Measurements from ENCODE around the gene VAT1L. TPM values are rescaled to one million over a fixed set of nuclear protein-coding genes. Genes with fewer than 3 reads are reported as not detected.

VAT1L gene
- total RNA-seq, 4 donors from 2014 or later: 1.7 to 6.3 (median 2.9) TPM

DNA sequence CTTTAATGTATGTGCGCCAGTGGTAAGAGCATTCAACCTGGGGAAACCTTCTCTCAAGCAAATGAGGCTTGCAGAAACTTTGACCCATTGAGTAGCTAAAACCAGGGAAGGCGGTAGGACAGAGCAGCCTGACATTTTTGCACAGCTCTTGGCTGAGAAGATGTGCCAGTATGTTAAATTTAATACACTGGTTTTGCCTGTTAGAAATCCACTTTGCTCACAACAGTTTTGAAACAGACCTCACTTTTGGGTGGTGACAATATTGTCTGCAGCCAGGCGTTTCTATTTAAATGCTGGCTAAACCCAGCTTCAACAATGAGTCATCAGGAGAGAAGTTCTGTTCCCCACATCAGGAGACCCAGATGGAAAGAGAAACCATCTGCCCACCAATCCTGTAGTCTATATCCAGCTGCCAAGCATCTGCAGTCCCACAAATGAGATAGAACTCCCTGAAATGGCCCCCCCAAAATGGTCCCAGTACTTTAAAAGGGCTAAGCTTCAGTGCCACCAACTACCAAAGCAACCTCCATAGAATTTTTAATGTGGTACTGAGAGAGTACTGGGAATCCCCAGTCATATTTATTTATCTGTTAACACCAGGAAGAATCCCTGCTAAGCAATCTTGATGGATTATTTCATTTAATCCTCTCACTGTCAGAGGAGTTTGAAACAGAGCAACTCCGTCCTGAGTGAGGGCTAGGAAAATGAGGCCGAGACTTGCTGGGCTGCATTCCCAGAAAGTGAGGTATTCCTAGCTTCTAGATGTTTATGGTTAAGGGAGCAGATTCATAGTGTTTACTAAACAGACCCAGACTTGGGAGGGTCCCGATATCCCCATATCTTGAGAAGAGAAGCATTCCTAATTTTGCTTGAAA, 205.0 kb downstream of the VAT1L start:
- 29% methylated on average over 6 of the region's 6 CpGs for WGBS
- H3K4me1 ChIP-seq: peaks cover 5 to 22% (median 13%) of the 10 kb centered on the region in 4 donors
- peaks cover 0 to 10% (median 4%) of the 10 kb centered on the region in 4 donors for H3K9me3 ChIP-seq
- H3K27me3 ChIP-seq: no peaks in the 10 kb centered on the region
- intact Hi-C loops (cut with DNase I): no loop called here
- peak overlapping the region in 1 of 4 donors; percentile 22 for H3K4me3 ChIP-seq
- TF ChIP-seq EP300 (IDR thresholded peaks at IDR 0.05) (no peak), POLR2AphosphoS5 (IDR thresholded peaks at IDR 0.05) (no peak), CTCF (IDR thresholded peaks at IDR 0.05) (no peak), POLR2A (IDR thresholded peaks at IDR 0.05; ENCODE audit: low read depth) (no peak)
- H3K36me3 ChIP-seq: no peaks in the 10 kb centered on the region
- H3K27ac ChIP-seq (replicated peaks in 1 of 4): peak overlapping the region; percentile 54 to 74 (median 55)
- no peak for DNase-seq (ENCODE audit: extremely low spot score)

DNA sequence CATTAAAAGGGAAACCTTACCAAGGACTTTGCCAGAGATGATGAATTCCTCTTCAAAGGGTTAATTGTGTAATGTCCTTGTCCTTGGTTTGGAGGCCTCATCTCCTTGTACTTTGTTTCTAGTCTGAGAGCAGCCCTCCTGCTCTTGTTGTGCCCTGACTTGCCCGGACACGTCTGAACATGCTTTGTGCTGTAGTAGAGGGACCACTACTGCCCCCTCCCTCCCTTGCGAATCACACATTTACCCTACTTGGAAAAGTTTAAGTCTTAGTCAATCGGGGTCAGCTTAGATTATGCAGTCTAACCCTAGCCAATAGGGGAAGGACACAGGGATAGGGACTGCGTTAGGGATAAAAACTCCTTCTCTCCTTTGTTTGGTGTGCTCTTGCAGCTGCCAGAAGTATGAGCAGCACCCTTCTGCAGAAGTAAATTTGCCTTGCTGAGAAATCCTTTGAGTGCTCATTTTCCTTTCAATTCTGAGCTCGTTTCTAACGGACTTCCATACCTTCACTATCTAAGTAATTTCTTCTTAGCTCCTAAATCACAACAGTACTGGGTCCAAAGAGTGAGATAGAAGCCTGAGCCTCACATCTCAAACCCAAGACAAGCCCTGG, 207.6 kb downstream of the VAT1L start:
- H3K27ac ChIP-seq (replicated peaks in 1 of 4): no peak overlapping the region
- H3K4me1 ChIP-seq: peaks cover 5 to 13% (median 13%) of the 10 kb centered on the region in 4 donors
- H3K36me3 ChIP-seq: no peaks in the 10 kb centered on the region
- H3K9me3 ChIP-seq: peaks cover 0 to 10% (median 4%) of the 10 kb centered on the region in 4 donors
- no peak overlapping the region for H3K4me3 ChIP-seq
- WGBS: 93% methylated on average over 7 of the region's 7 CpGs
- no peak for DNase-seq (ENCODE audit: extremely low spot score)
- intact Hi-C loops (cut with DNase I): no loop called here
- no peaks in the 10 kb centered on the region for H3K27me3 ChIP-seq
- TF ChIP-seq POLR2AphosphoS5 (IDR thresholded peaks at IDR 0.05): no peak
- no peak for TF ChIP-seq CTCF (IDR thresholded peaks at IDR 0.05)
- TF ChIP-seq EP300 (IDR thresholded peaks at IDR 0.05): no peak
- TF ChIP-seq POLR2A (IDR thresholded peaks at IDR 0.05; ENCODE audit: low read depth): no peak

GRCh38 chr16:77998350-77999023, 210.1 kb downstream of the VAT1L start:
- peaks cover 0 to 10% (median 4%) of the 10 kb centered on the region in 4 donors for H3K9me3 ChIP-seq
- no peak overlapping the region for H3K27ac ChIP-seq (replicated peaks in 1 of 4)
- intact Hi-C loops (cut with DNase I): no loop called here
- no peak for TF ChIP-seq CTCF (IDR thresholded peaks at IDR 0.05)
- no peak for TF ChIP-seq EP300 (IDR thresholded peaks at IDR 0.05)
- TF ChIP-seq POLR2A (IDR thresholded peaks at IDR 0.05; ENCODE audit: low read depth): no peak
- no peak for TF ChIP-seq POLR2AphosphoS5 (IDR thresholded peaks at IDR 0.05)
- no peaks in the 10 kb centered on the region for H3K36me3 ChIP-seq
- no peak for DNase-seq (ENCODE audit: extremely low spot score)
- no peaks in the 10 kb centered on the region for H3K27me3 ChIP-seq
- peaks cover 0 to 11% (median 6%) of the 10 kb centered on the region in 4 donors for H3K4me1 ChIP-seq
- WGBS: 65% methylated on average over 10 of the region's 10 CpGs
- no peak overlapping the region for H3K4me3 ChIP-seq

- H3K27ac ChIP-seq (replicated peaks in 1 of 4): no peak overlapping the region
- intact Hi-C loops (cut with DNase I): loop anchor here (2.0 kb wide), 1 partner anchor 327 kb away; no protein-coding TSS in a partner anchor
- peaks cover 0 to 6% (median 3%) of the 10 kb centered on the region in 4 donors for H3K4me1 ChIP-seq
- peaks cover 0 to 4% (median 0%) of the 10 kb centered on the region in 4 donors for H3K27me3 ChIP-seq
- no peak for TF ChIP-seq POLR2AphosphoS5 (IDR thresholded peaks at IDR 0.05)
- 46% methylated on average over 4 of the region's 4 CpGs for WGBS
- no peak for DNase-seq (ENCODE audit: extremely low spot score)
- no peaks in the 10 kb centered on the region for H3K36me3 ChIP-seq
- H3K4me3 ChIP-seq: no peak overlapping the region
- no peaks in the 10 kb centered on the region for H3K9me3 ChIP-seq
Measured at GRCh38 chr16:78001451-78002025, 213.2 kb downstream of the VAT1L start.
